ENCODE results near the gene RGS7.
"Not testable (repeated sequence)": the region's sequence is repeated elsewhere in the genome, so short reads cannot be mapped to it uniquely, and the experiment has no call there.

RGS7 gene

GRCh38 chr1:241221319-241221718, 135.7 kb downstream of the RGS7 start:
- TF ChIP-seq CTCF (IDR thresholded peaks at IDR 0.05) = no peak
- Histone ChIP-seq H3K27me3 (ENCODE audit: control insufficient read depth, insufficient read depth, low read length) (no peaks in the 10 kb centered on the region), H3K27ac (no peak overlapping the region), H3K4me3 (ENCODE audit: low read depth, low read length) (no peak overlapping the region), H3K9me3 (ENCODE audit: control insufficient read depth, low read length) (no peaks in the 10 kb centered on the region), H3K4me2 (ENCODE audit: low read length) (no peak overlapping the region), H3K4me1 (no peaks in the 10 kb centered on the region), H3K9ac (no peak overlapping the region), H2AFZ (no peak overlapping the region), H3K36me3 (ENCODE audit: control insufficient read depth, insufficient read depth, low read length) (no peaks in the 10 kb centered on the region), H3K79me2 (no peaks in the 10 kb centered on the region)

DNA sequence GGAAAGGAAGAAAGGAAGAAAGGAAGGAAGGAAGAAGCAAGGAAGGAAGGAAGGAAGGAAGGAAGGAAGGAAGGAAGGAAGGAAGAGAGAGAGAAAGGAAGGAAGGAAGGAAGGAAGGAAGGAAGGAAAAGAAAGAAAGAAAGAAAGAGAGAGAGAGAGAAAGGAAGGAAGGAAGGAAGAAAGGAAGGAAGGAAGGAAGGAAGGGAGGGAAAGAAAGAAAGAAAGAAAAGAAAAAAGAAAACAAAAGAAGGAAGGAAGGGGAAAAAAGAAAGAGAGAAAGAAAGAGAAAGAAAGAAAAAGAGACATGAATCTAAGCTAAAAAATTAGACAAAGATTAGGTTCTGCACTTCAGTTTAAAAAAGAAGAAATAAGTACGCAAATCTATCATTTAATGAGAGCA, 136.1 kb downstream of the RGS7 start:
- not testable (repeated sequence) for H3K79me2 ChIP-seq; H3K27me3 ChIP-seq (ENCODE audit: control insufficient read depth, insufficient read depth, low read length); H3K27ac ChIP-seq; H3K9ac ChIP-seq; H3K4me1 ChIP-seq; H3K4me2 ChIP-seq (ENCODE audit: low read length); H2AFZ ChIP-seq; H3K4me3 ChIP-seq (ENCODE audit: low read depth, low read length); H3K36me3 ChIP-seq (ENCODE audit: control insufficient read depth, insufficient read depth, low read length); H3K9me3 ChIP-seq (ENCODE audit: control insufficient read depth, low read length)

DNA sequence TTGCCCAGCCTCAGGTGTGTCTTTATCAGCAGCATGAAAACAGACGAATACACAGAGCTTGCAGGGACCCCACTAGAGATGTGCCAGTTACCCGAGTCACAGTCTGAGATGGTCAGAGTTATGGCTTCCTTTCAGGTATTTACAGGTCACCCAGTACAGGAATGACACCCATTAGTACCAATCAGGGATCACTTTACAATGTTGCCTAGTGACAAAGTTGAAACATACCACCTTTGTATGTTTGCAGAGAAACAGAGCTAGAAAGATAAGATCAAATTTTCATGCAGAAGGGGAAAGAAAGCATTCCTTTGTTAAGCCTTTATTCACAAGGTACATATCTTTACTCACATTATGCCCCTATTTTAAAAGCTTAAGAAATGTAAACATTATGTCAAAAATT, 137.6 kb downstream of the RGS7 start:
- Histone ChIP-seq H3K4me1 (no peaks in the 10 kb centered on the region), H3K9ac (no peak overlapping the region), H3K27ac (no peak overlapping the region), H3K36me3 (ENCODE audit: control insufficient read depth, insufficient read depth, low read length) (no peaks in the 10 kb centered on the region), H3K79me2 (no peaks in the 10 kb centered on the region), H3K27me3 (ENCODE audit: control insufficient read depth, insufficient read depth, low read length) (no peaks in the 10 kb centered on the region), H3K9me3 (ENCODE audit: control insufficient read depth, low read length) (no peaks in the 10 kb centered on the region), H3K4me3 (ENCODE audit: low read depth, low read length) (no peak overlapping the region), H3K4me2 (ENCODE audit: low read length) (no peak overlapping the region), H2AFZ (no peak overlapping the region)
- no peak for TF ChIP-seq CTCF (IDR thresholded peaks at IDR 0.05)

GRCh38 chr1:241217516-241217915, 139.5 kb downstream of the RGS7 start:
- no peak for TF ChIP-seq CTCF (IDR thresholded peaks at IDR 0.05)
- no peak overlapping the region for H3K27ac ChIP-seq

GRCh38 chr1:241215683-241216082, 141.3 kb downstream of the RGS7 start:
- H2AFZ ChIP-seq = no peak overlapping the region
- TF ChIP-seq CTCF (IDR thresholded peaks at IDR 0.05) = no peak
- no peaks in the 10 kb centered on the region for H3K36me3 ChIP-seq (ENCODE audit: control insufficient read depth, insufficient read depth, low read length)
- no peaks in the 10 kb centered on the region for H3K4me1 ChIP-seq
- H3K9me3 ChIP-seq (ENCODE audit: control insufficient read depth, low read length) = no peaks in the 10 kb centered on the region
- H3K27ac ChIP-seq = no peak overlapping the region
- no peaks in the 10 kb centered on the region for H3K79me2 ChIP-seq
- H3K9ac ChIP-seq = no peak overlapping the region
- no peaks in the 10 kb centered on the region for H3K27me3 ChIP-seq (ENCODE audit: control insufficient read depth, insufficient read depth, low read length)
- no peak overlapping the region for H3K4me3 ChIP-seq (ENCODE audit: low read depth, low read length)
- no peak overlapping the region for H3K4me2 ChIP-seq (ENCODE audit: low read length)

More at GRCh38 chr1:241217516-241217915, 139.5 kb downstream of the RGS7 start:
- no peaks in the 10 kb centered on the region for H3K9me3 ChIP-seq (ENCODE audit: control insufficient read depth, low read length)
- no peaks in the 10 kb centered on the region for H3K4me1 ChIP-seq
- H3K36me3 ChIP-seq (ENCODE audit: control insufficient read depth, insufficient read depth, low read length) = no peaks in the 10 kb centered on the region
- no peak overlapping the region for H3K9ac ChIP-seq
- no peak overlapping the region for H2AFZ ChIP-seq
- no peak overlapping the region for H3K4me3 ChIP-seq (ENCODE audit: low read depth, low read length)
- no peaks in the 10 kb centered on the region for H3K27me3 ChIP-seq (ENCODE audit: control insufficient read depth, insufficient read depth, low read length)
- no peak overlapping the region for H3K4me2 ChIP-seq (ENCODE audit: low read length)
- no peaks in the 10 kb centered on the region for H3K79me2 ChIP-seq

Data from parathyroid adenoma (tissue), 2 donors.